GM23248 (cell line): ENCODE measurements around the gene HEATR5A. TPM values are rescaled to one million over a fixed set of nuclear protein-coding genes. Genes with fewer than 3 reads are reported as not detected.
"Not testable (repeated sequence)": the region's sequence is repeated elsewhere in the genome, so short reads cannot be mapped to it uniquely, and the experiment has no call there.

Experiments
- DNase-seq: peaks from one replicate; pipeline ENCODE4 v3.0.0-alpha.2; 2015
- H2AFZ ChIP-seq: fragments of 200-600 bp; sonication (generic); 2 replicates; pipeline ENCODE4 v1.6.1; 2016; ENCODE audit warnings: antibody characterized with exemption
- H3F3A ChIP-seq: fragments of 200-600 bp; sonication (generic); 2 replicates; pipeline ENCODE4 v1.6.1; 2016; ENCODE audit warnings: mild to moderate bottlenecking, antibody characterized with exemption, mixed run types; ENCODE audit not compliant: insufficient read depth
- H3K27ac ChIP-seq: fragments of 200-600 bp; sonication (generic); 2 replicates; pipeline ENCODE4 v1.5.1; 2016; ENCODE audit warnings: mild to moderate bottlenecking
- H3K27me3 ChIP-seq: fragments of 200-600 bp; sonication (generic); replicated peaks from 2 replicates; pipeline ENCODE4 v1.6.1; 2016; ENCODE audit warnings: mild to moderate bottlenecking; ENCODE audit not compliant: insufficient read depth
- H3K36me3 ChIP-seq: fragments of 200-600 bp; sonication (generic); 2 replicates; pipeline ENCODE4 v1.6.1; 2016; ENCODE audit warnings: low read depth, mild to moderate bottlenecking
- H3K4me1 ChIP-seq: fragments of 200-600 bp; sonication (generic); 2 replicates; pipeline ENCODE4 v1.6.1; 2016; ENCODE audit warnings: mild to moderate bottlenecking; ENCODE audit not compliant: insufficient read depth
- H3K4me2 ChIP-seq: fragments of 200-600 bp; sonication (generic); one replicate; pipeline ENCODE4 v1.6.1; 2016; ENCODE audit warnings: mild to moderate bottlenecking; ENCODE audit not compliant: unreplicated experiment
- H3K4me3 ChIP-seq: fragments of 200-600 bp; sonication (generic); 2 replicates; pipeline ENCODE4 v1.5.1; 2016; ENCODE audit warnings: mild to moderate bottlenecking
- H3K79me2 ChIP-seq: fragments of 200-600 bp; sonication (generic); 2 replicates; pipeline ENCODE4 v1.6.1; 2016; ENCODE audit warnings: mild to moderate bottlenecking; ENCODE audit not compliant: insufficient read depth
- H3K9ac ChIP-seq: fragments of 200-600 bp; sonication (generic); 2 replicates; pipeline ENCODE4 v1.6.1; 2016; ENCODE audit warnings: mild to moderate bottlenecking
- H3K9me2 ChIP-seq: fragments of 200-600 bp; sonication (generic); 2 replicates; pipeline ENCODE4 v1.6.1; 2016; ENCODE audit warnings: mixed run types, mild to moderate bottlenecking, moderate library complexity; ENCODE audit not compliant: insufficient read depth
- H3K9me3 ChIP-seq: fragments of 200-600 bp; sonication (generic); one replicate; pipeline ENCODE4 v1.6.1; 2017; ENCODE audit warnings: low read depth
- H4K20me1 ChIP-seq: fragments of 200-600 bp; sonication (generic); 2 replicates; pipeline ENCODE4 v1.6.0; 2016; ENCODE audit not compliant: insufficient read depth
- EZH2 ChIP-seq: fragments of 200-600 bp; sonication (generic); IDR thresholded peaks from 2 replicates; pipeline ENCODE4 v1.6.1; 2018; ENCODE audit warnings: antibody characterized with exemption, mild to moderate bottlenecking; ENCODE audit not compliant: insufficient read depth, poor library complexity, severe bottlenecking
- EZH2phosphoT487 ChIP-seq: fragments of 200-600 bp; sonication (generic); IDR thresholded peaks from 2 replicates; pipeline ENCODE4 v1.6.1; 2018; ENCODE audit warnings: antibody characterized with exemption, moderate library complexity, mild to moderate bottlenecking, low read depth; ENCODE audit not compliant: insufficient read depth
- WGBS, 2 experiments: methylation state at CpG; one replicate each; pipeline ENCODE4 v1.1.6; 2015 to 2017; ENCODE audit warnings: low lambda C conversion rate in 2 of 2, low coverage in 1 of 2; ENCODE audit errors: missing lambda C conversion rate in 2 of 2; 5-methylcytosine and 5-hydroxymethylcytosine counted together
- in situ Hi-C: fragments of 300-500 bp; cut with MboI; formaldehyde crosslinking; loops from 2 replicates; pipeline ENCODE4 v1.15.0; 2020
- polyA plus RNA-seq: library from polyadenylated mRNA; unstranded; fragments of >200 nt; fragmentation: Nextera tagmentation; extraction: Ambion mirVana; gene quantifications from 2 replicates; pipeline ENCODE4 v1.2.1, GENCODE V29; 2016
- total RNA-seq: library from RNA; depleted of rRNA; stranded (reverse); fragments of >200 nt; shearing (Covaris generic); gene quantifications from 2 replicates; pipeline ENCODE4 v1.2.3, GENCODE V29; 2014

HEATR5A gene
- total and polyA plus RNA-seq, 2 experiments from 2014 or later = 49.1 to 70.3 TPM

GRCh38 chr14:31257244-31257553, 163.2 kb downstream of the HEATR5A start:
- H3K27me3 ChIP-seq = no peaks in the 10 kb centered on the region
- no peaks in the 10 kb centered on the region for H3K9me3 ChIP-seq
- no peak overlapping the region for H3K27ac ChIP-seq
- H3K9ac ChIP-seq = no peak overlapping the region
- H3K36me3 ChIP-seq = no peaks in the 10 kb centered on the region
- H2AFZ ChIP-seq = no peak overlapping the region
- H3K79me2 ChIP-seq = no peaks in the 10 kb centered on the region
- H3K4me1 ChIP-seq = peaks cover 11% of the 10 kb centered on the region
- 86 to 96% methylated on average over 1 of the region's 1 CpG for WGBS, 2 experiments
- peaks cover 16% of the 10 kb centered on the region for H3F3A ChIP-seq
- H3K4me3 ChIP-seq = no peak overlapping the region
- TF ChIP-seq EZH2phosphoT487 = no peak
- no peaks in the 10 kb centered on the region for H4K20me1 ChIP-seq
- in situ Hi-C loops = no loop called here
- no peak for DNase-seq
- H3K9me2 ChIP-seq = no peaks in the 10 kb centered on the region
- no peak overlapping the region for H3K4me2 ChIP-seq

- 87 to 92% methylated on average over 5 of the region's 5 CpGs for WGBS, 2 experiments
- no peak overlapping the region for H3K27ac ChIP-seq
Measured at GRCh38 chr14:31256534-31257243, 163.7 kb downstream of the HEATR5A start.

GRCh38 chr14:31255918-31256317, 164.4 kb downstream of the HEATR5A start:
- H3K4me1 ChIP-seq, H3F3A ChIP-seq, H2AFZ ChIP-seq, H3K4me2 ChIP-seq, in situ Hi-C loops, H3K4me3 ChIP-seq, H3K27ac ChIP-seq, H3K9me3 ChIP-seq, DNase-seq, H3K9me2 ChIP-seq, H3K9ac ChIP-seq, H3K27me3 ChIP-seq, H3K79me2 ChIP-seq, H4K20me1 ChIP-seq, H3K36me3 ChIP-seq: not testable (repeated sequence)
- WGBS, 2 experiments = 93 to 95% methylated on average over 4 of the region's 4 CpGs

More at GRCh38 chr14:31256534-31257243, 163.7 kb downstream of the HEATR5A start:
- H3K4me3 ChIP-seq = no peak overlapping the region
- H3K9me3 ChIP-seq = no peaks in the 10 kb centered on the region
- no peaks in the 10 kb centered on the region for H3K27me3 ChIP-seq
- in situ Hi-C loops = no loop called here
- no peaks in the 10 kb centered on the region for H3K36me3 ChIP-seq
- no peak overlapping the region for H3K4me2 ChIP-seq
- no peak overlapping the region for H2AFZ ChIP-seq
- no peaks in the 10 kb centered on the region for H3K9me2 ChIP-seq
- no peak overlapping the region for H3K9ac ChIP-seq
- peaks cover 11% of the 10 kb centered on the region for H3F3A ChIP-seq
- TF ChIP-seq EZH2 (no peak), EZH2phosphoT487 (no peak)
- H3K79me2 ChIP-seq = no peaks in the 10 kb centered on the region
- no peak for DNase-seq
- H3K4me1 ChIP-seq = peaks cover 6% of the 10 kb centered on the region
- H4K20me1 ChIP-seq = no peaks in the 10 kb centered on the region

GRCh38 chr14:31255286-31255685, 165.1 kb downstream of the HEATR5A start:
- TF ChIP-seq EZH2phosphoT487 (no peak), EZH2 (no peak)
- no peaks in the 10 kb centered on the region for H3K27me3 ChIP-seq
- 70 to 77% methylated on average over 2 of the region's 2 CpGs for WGBS, 2 experiments
- H2AFZ ChIP-seq = no peak overlapping the region
- H3K9ac ChIP-seq = no peak overlapping the region
- H3K4me3 ChIP-seq = no peak overlapping the region
- H3K79me2 ChIP-seq = no peaks in the 10 kb centered on the region
- in situ Hi-C loops = no loop called here
- DNase-seq = no peak
- H3F3A ChIP-seq = no peaks in the 10 kb centered on the region
- H3K36me3 ChIP-seq = no peaks in the 10 kb centered on the region
- H3K4me1 ChIP-seq = no peaks in the 10 kb centered on the region
- H3K4me2 ChIP-seq = no peak overlapping the region
- no peak overlapping the region for H3K27ac ChIP-seq
- no peaks in the 10 kb centered on the region for H3K9me3 ChIP-seq
- no peaks in the 10 kb centered on the region for H3K9me2 ChIP-seq
- no peaks in the 10 kb centered on the region for H4K20me1 ChIP-seq
